ENCODE data around the gene ATXN1.

GRCh38 chr6:16706029-16706428 lies 55.2 kb downstream of the ATXN1 start:
- TF ChIP-seq CTCF (conservative IDR thresholded peaks at IDR 0.05; ENCODE audit: low read depth, low read length) (no peak), EZH2 (IDR thresholded peaks at IDR 0.05; ENCODE audit: borderline replicate concordance, low read depth, low read length, poor library complexity, severe bottlenecking) (no peak)
